Progenitor cell of endocrine pancreas (in vitro differentiated cells): ENCODE results near the gene CDC27. TPM values are rescaled to one million over a fixed set of nuclear protein-coding genes. Genes with fewer than 3 reads are reported as not detected.

ENCODE experiments used
- DNase-seq: peaks from one replicate; pipeline ENCODE4 v3.0.0; 2021; ENCODE audit warnings: low spot score; ENCODE audit not compliant: unreplicated experiment
- H3K27ac Mint-ChIP-seq: 2 replicates; pipeline ENCODE4 v1.8.0; 2021; ENCODE audit warnings: mild to moderate bottlenecking, moderate library complexity, mixed read lengths
- H3K27me3 Mint-ChIP-seq: 2 replicates; pipeline ENCODE4 v1.8.0; 2021; ENCODE audit warnings: mixed read lengths
- H3K36me3 Mint-ChIP-seq: 2 replicates; pipeline ENCODE4 v1.8.0; 2022; ENCODE audit warnings: mixed read lengths; ENCODE audit not compliant: insufficient read depth
- H3K4me1 Mint-ChIP-seq: 2 replicates; pipeline ENCODE4 v1.8.0; 2021; ENCODE audit warnings: low read depth, mixed read lengths
- H3K4me3 Mint-ChIP-seq: 2 replicates; pipeline ENCODE4 v1.8.0; 2021; ENCODE audit warnings: low read depth, mild to moderate bottlenecking, moderate library complexity, mixed read lengths
- H3K9me3 Mint-ChIP-seq: 2 replicates; pipeline ENCODE4 v1.8.0; 2021; ENCODE audit warnings: low read depth, mixed read lengths
- CTCF ChIP-seq: fragments of 200-600 bp; sonication (generic); IDR thresholded peaks from one replicate; pipeline ENCODE4 v1.5.0; 2021; ENCODE audit warnings: antibody characterized with exemption, mild to moderate bottlenecking; ENCODE audit not compliant: unreplicated experiment
- total RNA-seq: library from RNA; stranded (reverse); gene quantifications from 2 replicates; pipeline ENCODE4 v1.2.1, GENCODE V29; 2021

The CDC27 gene
- total RNA-seq, 1 donor from 2014 or later, result 87.4 TPM

- DNase-seq, result no peak
- Mint-ChIP-seq H3K9me3 (no peaks in the 10 kb centered on the region), H3K27ac (no peak overlapping the region), H3K4me1 (peaks cover under 1% of the 10 kb centered on the region), H3K27me3 (peaks cover 8% of the 10 kb centered on the region), H3K36me3 (no peaks in the 10 kb centered on the region), H3K4me3 (no peak overlapping the region)
- no peak for TF ChIP-seq CTCF
Observed at GRCh38 chr17:47210779-47211178, 21.7 kb upstream of the CDC27 start.

GRCh38 chr17:47210105-47210504 lies 21.0 kb upstream of the CDC27 start:
- Mint-ChIP-seq H3K36me3 (no peaks in the 10 kb centered on the region), H3K27me3 (peaks cover 10% of the 10 kb centered on the region), H3K4me3 (no peak overlapping the region), H3K9me3 (no peaks in the 10 kb centered on the region), H3K4me1 (peaks cover 4% of the 10 kb centered on the region), H3K27ac (no peak overlapping the region)
- no peak for DNase-seq
- TF ChIP-seq CTCF, result no peak

- Mint-ChIP-seq H3K4me3 (no peak overlapping the region), H3K4me1 (peaks cover 4% of the 10 kb centered on the region), H3K27ac (no peak overlapping the region), H3K27me3 (peaks cover 11% of the 10 kb centered on the region), H3K9me3 (no peaks in the 10 kb centered on the region), H3K36me3 (no peaks in the 10 kb centered on the region)
- no peak for TF ChIP-seq CTCF
- no peak for DNase-seq
Observed at GRCh38 chr17:47209499-47209898, 20.4 kb upstream of the CDC27 start.

GRCh38 chr17:47208744-47209488 lies 19.8 kb upstream of the CDC27 start, which contains the start of gene MYL4:
TSS of gene MYL4 (plus strand) at chr17:47209348. CDS start at chr17:47209423, 75 bp downstream.
- DNase-seq, result no peak
- peaks cover 4% of the 10 kb centered on the region for H3K4me1 Mint-ChIP-seq
- no peak within 1 kb of the TSS for H3K4me3 Mint-ChIP-seq
- H3K36me3 Mint-ChIP-seq, result no peaks in the 10 kb centered on the region
- H3K27ac Mint-ChIP-seq, result no peak within 1 kb of the TSS
- H3K9me3 Mint-ChIP-seq, result no peaks in the 10 kb centered on the region
- H3K27me3 Mint-ChIP-seq, result peaks cover 11% of the 10 kb centered on the region
- TF ChIP-seq CTCF, result no peak

GRCh38 chr17:47207143-47208067 lies 18.3 kb upstream of the CDC27 start:
- Mint-ChIP-seq H3K4me3 (no peak overlapping the region), H3K36me3 (no peaks in the 10 kb centered on the region), H3K9me3 (no peaks in the 10 kb centered on the region), H3K4me1 (peaks cover 4% of the 10 kb centered on the region), H3K27ac (no peak overlapping the region), H3K27me3 (peaks cover 11% of the 10 kb centered on the region)
- no peak for DNase-seq
- no peak for TF ChIP-seq CTCF
